Ascending aorta (tissue), 2 donors: ENCODE measurements around the gene SH2D5. TPM values are rescaled to one million over a fixed set of nuclear protein-coding genes. Genes with fewer than 3 reads are reported as not detected.
A peak's percentile ranks its signal among the peaks of the same experiment; 100 is the strongest.

Experiments
- DNase-seq, 2 donors: peaks; one replicate each; pipeline ENCODE4 v3.0.0-alpha.2; 2019; ENCODE audit warnings: low spot score in 2 of 2
- H3K27ac ChIP-seq, 2 donors: fragments of 200-600 bp; sonication (generic); one replicate each; pipeline ENCODE4 v1.5.1; 2016 to 2017; ENCODE audit warnings: mild to moderate bottlenecking in 1 of 2
- H3K27me3 ChIP-seq: fragments of 200-600 bp; sonication (generic); one replicate; pipeline ENCODE4 v1.5.1; 2017
- H3K36me3 ChIP-seq, 2 donors: fragments of 200-600 bp; sonication (generic); one replicate each; pipeline ENCODE4 v1.5.1; 2016
- H3K4me1 ChIP-seq, 2 donors: fragments of 200-600 bp; sonication (generic); one replicate each; pipeline ENCODE4 v1.5.1; 2016 to 2017; ENCODE audit warnings: mild to moderate bottlenecking in 1 of 2
- H3K4me3 ChIP-seq, 2 donors: fragments of 200-600 bp; sonication (generic); one replicate each; pipeline ENCODE4 v1.5.1; 2016 to 2017; ENCODE audit warnings: mild to moderate bottlenecking in 1 of 2
- H3K9me3 ChIP-seq, 2 donors: fragments of 200-600 bp; sonication (generic); one replicate each; pipeline ENCODE4 v1.5.1; 2016
- intact Hi-C: fragments of 100-400 bp; cut with DNase I; formaldehyde crosslinking; loops from one replicate; pipeline ENCODE4 v1.15.1; 2023
- total RNA-seq: library from RNA; depleted of rRNA; stranded (reverse); fragments of >200 nt; gene quantifications from one replicate; pipeline ENCODE4 v1.1.0, GENCODE V29; 2016
- TF ChIP-seq, protein P1 (sequence below), 3 experiments: fragments of 200-600 bp in 2 of 3; fragments of 450-650 bp in 1 of 3; sonication (generic) in 2 of 3; IDR thresholded peaks; one replicate each; pipeline ENCODE4 v1.5.1; 2016 to 2019; ENCODE audit warnings: antibody characterized with exemption in 3 of 3, mild to moderate bottlenecking in 1 of 3, moderate library complexity in 1 of 3

SH2D5 gene
- total RNA-seq, 1 donor from 2014 or later, result not detected

DNA sequence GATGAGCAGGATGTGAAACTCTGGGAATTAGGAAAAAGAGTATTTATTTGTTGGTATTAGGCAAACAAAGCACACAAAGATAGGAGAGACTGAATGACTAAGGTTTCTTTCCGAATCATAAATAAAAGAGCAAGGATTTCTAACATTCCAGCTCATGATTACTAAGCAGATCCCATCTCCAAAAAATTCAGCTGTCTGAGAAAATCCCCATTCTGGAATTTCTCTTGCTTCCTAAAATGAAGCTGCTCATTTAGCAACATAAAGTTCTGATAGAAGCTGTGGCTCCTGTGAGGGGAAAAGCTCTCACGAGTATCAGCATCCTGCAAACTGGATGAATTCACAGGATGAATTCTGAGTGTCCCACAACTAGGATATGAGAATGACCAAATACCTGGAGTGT is 6.7 kb upstream of the SH2D5 start:
- TF ChIP-seq, protein P1, sequence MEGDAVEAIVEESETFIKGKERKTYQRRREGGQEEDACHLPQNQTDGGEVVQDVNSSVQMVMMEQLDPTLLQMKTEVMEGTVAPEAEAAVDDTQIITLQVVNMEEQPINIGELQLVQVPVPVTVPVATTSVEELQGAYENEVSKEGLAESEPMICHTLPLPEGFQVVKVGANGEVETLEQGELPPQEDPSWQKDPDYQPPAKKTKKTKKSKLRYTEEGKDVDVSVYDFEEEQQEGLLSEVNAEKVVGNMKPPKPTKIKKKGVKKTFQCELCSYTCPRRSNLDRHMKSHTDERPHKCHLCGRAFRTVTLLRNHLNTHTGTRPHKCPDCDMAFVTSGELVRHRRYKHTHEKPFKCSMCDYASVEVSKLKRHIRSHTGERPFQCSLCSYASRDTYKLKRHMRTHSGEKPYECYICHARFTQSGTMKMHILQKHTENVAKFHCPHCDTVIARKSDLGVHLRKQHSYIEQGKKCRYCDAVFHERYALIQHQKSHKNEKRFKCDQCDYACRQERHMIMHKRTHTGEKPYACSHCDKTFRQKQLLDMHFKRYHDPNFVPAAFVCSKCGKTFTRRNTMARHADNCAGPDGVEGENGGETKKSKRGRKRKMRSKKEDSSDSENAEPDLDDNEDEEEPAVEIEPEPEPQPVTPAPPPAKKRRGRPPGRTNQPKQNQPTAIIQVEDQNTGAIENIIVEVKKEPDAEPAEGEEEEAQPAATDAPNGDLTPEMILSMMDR (IDR thresholded peaks at IDR 0.05), result no peak
- no peak overlapping the region for H3K27ac ChIP-seq
- no peaks in the 10 kb centered on the region for H3K4me1 ChIP-seq
- DNase-seq, result no peak
- no peaks in the 10 kb centered on the region for H3K27me3 ChIP-seq
- intact Hi-C loops, result loop anchor here (10.0 kb wide), 1 partner anchor 214 kb away; no protein-coding TSS in a partner anchor
- peaks cover 35 to 47% of the 10 kb centered on the region in 2 donors for H3K36me3 ChIP-seq
- H3K4me3 ChIP-seq, result no peak overlapping the region
- no peaks in the 10 kb centered on the region for H3K9me3 ChIP-seq

DNA sequence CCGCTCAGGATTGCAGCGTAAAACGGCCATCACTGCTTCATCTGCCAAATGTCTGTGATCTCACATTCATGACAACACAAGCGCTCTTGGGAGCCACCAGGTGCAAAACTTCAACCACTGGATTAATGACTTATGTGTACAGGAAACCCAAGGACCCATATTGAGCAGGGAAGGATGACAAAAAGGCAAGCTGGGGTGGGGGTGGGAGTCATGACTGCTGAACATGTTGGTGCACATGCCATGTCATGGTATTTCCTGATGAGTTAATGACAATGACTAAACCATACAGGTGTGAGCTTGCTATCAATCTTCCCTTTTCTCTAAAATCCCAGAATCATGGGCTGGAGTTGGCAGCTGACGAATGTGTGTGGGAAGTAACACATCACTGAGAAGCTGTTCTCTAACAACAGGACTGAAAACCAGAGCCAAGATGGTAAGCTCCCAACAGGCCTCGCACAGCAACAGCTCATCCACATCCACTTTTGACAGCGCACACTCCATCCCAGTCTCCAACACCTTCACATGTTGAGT is 3.1 kb upstream of the SH2D5 start:
- Histone ChIP-seq H3K9me3 (no peaks in the 10 kb centered on the region), H3K4me1 (peaks cover 7 to 19% of the 10 kb centered on the region in 2 donors), H3K4me3 (no peak overlapping the region), H3K27me3 (peaks cover 5% of the 10 kb centered on the region), H3K36me3 (peaks cover 13 to 19% of the 10 kb centered on the region in 2 donors), H3K27ac (peak overlapping the region in 1 of 2 donors; percentile 7)
- intact Hi-C loops, result loop anchor here (10.0 kb wide), 1 partner anchor 211 kb away; no protein-coding TSS in a partner anchor
- TF ChIP-seq, protein P1 (IDR thresholded peaks at IDR 0.05), result no peak
- peak in 1 of 2 donors; percentile 38 for DNase-seq

DNA sequence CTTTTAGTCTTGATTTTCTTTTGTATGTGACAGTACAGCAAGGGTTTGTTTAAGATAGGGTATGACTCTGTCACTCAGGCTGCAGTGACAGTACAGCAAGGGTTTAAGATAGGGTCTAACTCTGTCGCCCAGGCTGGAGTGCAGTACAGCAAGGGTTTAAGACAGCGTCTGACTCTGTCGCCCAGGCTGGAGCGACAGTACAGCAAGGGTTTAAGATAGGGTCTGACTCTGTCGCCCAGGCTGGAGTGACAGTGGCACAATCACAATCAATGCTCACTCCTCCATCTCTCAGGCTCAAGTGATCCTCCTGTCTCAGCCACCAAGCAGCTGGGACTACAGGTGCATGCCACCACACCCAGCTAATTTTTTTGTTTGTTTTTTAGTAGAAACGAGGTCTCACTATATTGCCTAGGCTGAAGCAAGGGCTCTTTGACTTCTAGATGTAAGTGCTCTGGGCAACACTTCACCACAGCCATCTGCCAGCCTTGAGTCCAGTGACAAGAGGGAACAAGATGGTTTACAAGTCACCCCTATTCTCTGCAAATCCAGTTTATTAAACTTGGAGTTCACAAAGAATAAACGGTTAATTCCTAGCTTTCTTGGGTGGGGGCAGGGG is 965 bp upstream of the SH2D5 start:
- Histone ChIP-seq H3K27me3 (peaks cover 5% of the 10 kb centered on the region), H3K9me3 (no peaks in the 10 kb centered on the region), H3K4me3 (peak overlapping the region; percentile 70 to 85), H3K36me3 (peaks cover 6 to 15% of the 10 kb centered on the region in 2 donors), H3K4me1 (peaks cover 7 to 19% of the 10 kb centered on the region in 2 donors), H3K27ac (peak overlapping the region; percentile 63 to 85)
- peak in 1 of 2 donors; percentile 62 for DNase-seq
- TF ChIP-seq, protein P1 (IDR thresholded peaks at IDR 0.05), result no peak
- intact Hi-C loops, result loop anchor here (1.0 to 10.0 kb wide), 5 partner anchors 37 to 609 kb away; partner anchors contain the start of genes DDOST and HP1BP3

DNA sequence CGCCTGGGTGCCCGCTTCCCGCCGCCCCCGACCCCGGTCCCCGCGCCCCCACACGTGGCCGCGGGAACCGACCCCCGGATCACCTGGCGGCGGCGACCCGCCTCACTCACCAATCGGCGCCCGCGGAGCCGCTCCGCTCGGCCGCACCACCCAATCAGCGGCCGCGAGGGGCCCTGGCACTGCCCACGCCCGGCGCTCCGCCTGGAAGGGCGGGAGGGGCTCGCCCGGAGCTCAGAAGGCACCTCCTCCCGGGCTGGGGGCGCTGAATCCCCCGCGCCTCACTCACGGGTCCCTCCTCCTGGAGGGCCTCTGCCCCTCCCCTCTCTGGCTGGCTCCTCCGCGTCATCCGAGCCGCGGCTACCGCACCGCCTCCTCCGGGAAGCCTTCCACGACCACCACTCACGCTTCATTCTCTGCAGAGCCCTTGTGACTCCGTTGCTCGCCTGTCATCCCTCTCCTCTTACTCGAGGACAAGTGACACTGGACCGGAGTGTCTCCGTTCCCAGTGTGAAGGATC is 374 bp downstream of the SH2D5 start:
- Histone ChIP-seq H3K4me3 (peak overlapping the region; percentile 70 to 85), H3K4me1 (peaks cover 7 to 19% of the 10 kb centered on the region in 2 donors), H3K27ac (peak overlapping the region; percentile 66 to 85), H3K27me3 (peaks cover 5% of the 10 kb centered on the region), H3K36me3 (peaks cover 1 to 2% of the 10 kb centered on the region in 2 donors), H3K9me3 (no peaks in the 10 kb centered on the region)
- DNase-seq, result peak in 1 of 2 donors; percentile 79
- TF ChIP-seq, protein P1 (IDR thresholded peaks at IDR 0.05), result no peak
- intact Hi-C loops, result loop anchor here (5.0 to 10.0 kb wide), 2 partner anchors 207 to 610 kb away; no protein-coding TSS in a partner anchor

DNA sequence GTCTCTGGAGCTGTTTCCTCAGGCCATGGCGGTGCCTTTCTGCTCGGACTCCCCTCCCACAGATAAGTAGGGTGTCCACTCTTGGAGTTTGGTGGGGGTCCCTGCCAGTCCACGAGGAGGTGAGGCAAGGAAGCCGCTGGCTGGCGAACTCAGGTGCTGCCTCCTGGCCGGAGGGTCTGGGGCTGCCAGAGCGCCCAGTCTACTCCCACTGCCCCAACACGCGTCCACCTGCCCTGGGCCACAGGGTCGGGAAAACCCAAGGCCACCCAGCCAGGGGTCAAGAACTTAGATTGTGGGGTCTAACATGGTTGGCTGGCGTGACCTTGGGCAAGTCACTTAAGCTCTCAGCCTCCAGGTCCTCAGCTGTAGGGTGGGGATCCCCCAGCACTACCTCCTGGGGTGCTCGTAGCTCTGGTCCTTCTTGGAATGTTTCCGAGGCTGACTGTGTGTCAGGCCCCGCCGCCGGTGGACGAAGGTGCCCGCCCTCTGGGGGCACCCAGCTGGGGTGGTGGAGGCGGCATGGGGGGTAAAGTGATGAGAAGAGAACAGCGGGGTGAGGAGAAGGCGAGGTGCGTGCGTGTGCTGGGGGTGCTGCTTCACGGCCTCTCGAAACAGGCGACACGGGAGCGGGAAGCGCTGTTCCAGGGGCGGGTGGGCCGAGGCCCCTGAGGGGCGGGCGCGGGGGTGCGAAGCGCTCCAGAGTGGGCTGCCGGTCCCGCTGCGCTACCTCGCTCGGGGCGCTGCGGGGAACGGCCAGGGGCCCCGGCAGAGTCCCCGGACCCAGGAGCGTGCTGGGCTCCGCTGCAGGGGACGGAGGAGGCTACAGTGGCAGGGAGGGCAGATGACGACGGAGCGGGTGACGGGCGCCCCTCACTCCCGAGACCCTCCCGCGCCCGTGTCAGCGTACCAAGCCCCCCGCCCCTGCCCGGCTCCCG is 1.2 kb downstream of the SH2D5 start:
- intact Hi-C loops, result loop anchor here (5.0 to 10.0 kb wide), 2 partner anchors 207 to 611 kb away; no protein-coding TSS in a partner anchor
- no peaks in the 10 kb centered on the region for H3K9me3 ChIP-seq
- H3K36me3 ChIP-seq, result no peaks in the 10 kb centered on the region

More for the DNA sequence above, 1.2 kb downstream of the SH2D5 start:
- no peak for DNase-seq
- Histone ChIP-seq H3K4me3 (peak overlapping the region; percentile 70 to 85), H3K27me3 (peaks cover 5% of the 10 kb centered on the region), H3K4me1 (peaks cover 7 to 19% of the 10 kb centered on the region in 2 donors), H3K27ac (no peak overlapping the region)
- TF ChIP-seq, protein P1 (IDR thresholded peaks at IDR 0.05), result no peak
